ENCODE results near the gene OR6C2. TPM values are rescaled to one million over a fixed set of nuclear protein-coding genes. Genes with fewer than 3 reads are reported as not detected.
A peak's percentile ranks its signal among the peaks of the same experiment; 100 is the strongest.
"Not testable (repeated sequence)": the region's sequence is repeated elsewhere in the genome, so short reads cannot be mapped to it uniquely, and the experiment has no call there.

The OR6C2 gene
- total and polyA plus RNA-seq, 9 donors: not detected

GRCh38 chr12:55420307-55420962 is 23.4 kb upstream of the OR6C2 start:
- DNase-seq: no peak
- Histone ChIP-seq H3K36me3 (ENCODE audit: control insufficient read depth, insufficient read depth, low read length) (no peaks in the 10 kb centered on the region), H3K4me3 (ENCODE audit: low read length) (no peak overlapping the region), H3K4me1 (ENCODE audit: control insufficient read depth, insufficient read depth, low read length) (no peaks in the 10 kb centered on the region), H3K27ac (ENCODE audit: low read length) (no peak overlapping the region), H3K27me3 (ENCODE audit: control insufficient read depth, insufficient read depth, low read length) (no peaks in the 10 kb centered on the region), H3K9me3 (replicated peaks; ENCODE audit: control insufficient read depth, low read depth, low read length) (no peaks in the 10 kb centered on the region)
- 60% methylated on average over 1 of the region's 2 CpGs for WGBS (ENCODE audit: insufficient coverage)

GRCh38 chr12:55425954-55426353 is 17.9 kb upstream of the OR6C2 start, which contains the start of gene OR6C76:
Gene OR6C76, plus strand, starts transcription at chr12:55426254. Its CDS starts 0 bp downstream, at chr12:55426254.
- Histone ChIP-seq H3K36me3 (ENCODE audit: control insufficient read depth, insufficient read depth, low read length) (no peaks in the 10 kb centered on the region), H3K27me3 (ENCODE audit: control insufficient read depth, insufficient read depth, low read length) (no peaks in the 10 kb centered on the region), H3K4me3 (ENCODE audit: low read length) (no peak within 1 kb of the TSS), H3K27ac (ENCODE audit: low read length) (no peak within 1 kb of the TSS), H3K4me1 (ENCODE audit: control insufficient read depth, insufficient read depth, low read length) (no peaks in the 10 kb centered on the region), H3K9me3 (replicated peaks; ENCODE audit: control insufficient read depth, low read depth, low read length) (no peaks in the 10 kb centered on the region)
- no peak for DNase-seq
- WGBS (ENCODE audit: insufficient coverage): 88% methylated on average over 4 of the region's 4 CpGs

GRCh38 chr12:55428331-55429243 is 15.3 kb upstream of the OR6C2 start:
- Histone ChIP-seq H3K27me3 (ENCODE audit: control insufficient read depth, insufficient read depth, low read length) (no peaks in the 10 kb centered on the region), H3K4me1 (ENCODE audit: control insufficient read depth, insufficient read depth, low read length) (no peaks in the 10 kb centered on the region), H3K36me3 (ENCODE audit: control insufficient read depth, insufficient read depth, low read length) (no peaks in the 10 kb centered on the region), H3K4me3 (ENCODE audit: low read length) (no peak overlapping the region), H3K27ac (ENCODE audit: low read length) (no peak overlapping the region), H3K9me3 (replicated peaks; ENCODE audit: control insufficient read depth, low read depth, low read length) (no peaks in the 10 kb centered on the region)
- no peak for DNase-seq
- WGBS (ENCODE audit: insufficient coverage): no CpG with 5 or more reads among the region's 1 CpG

GRCh38 chr12:55441233-55441632 is 2.6 kb upstream of the OR6C2 start:
- not testable (repeated sequence) for H3K27me3 ChIP-seq (ENCODE audit: control insufficient read depth, insufficient read depth, low read length); H3K36me3 ChIP-seq (ENCODE audit: control insufficient read depth, insufficient read depth, low read length); H3K4me1 ChIP-seq (ENCODE audit: control insufficient read depth, insufficient read depth, low read length); DNase-seq; H3K9me3 ChIP-seq (replicated peaks; ENCODE audit: control insufficient read depth, low read depth, low read length); H3K27ac ChIP-seq (ENCODE audit: low read length); H3K4me3 ChIP-seq (ENCODE audit: low read length)
- 100% methylated on average over 1 of the region's 5 CpGs for WGBS (ENCODE audit: insufficient coverage)

DNA sequence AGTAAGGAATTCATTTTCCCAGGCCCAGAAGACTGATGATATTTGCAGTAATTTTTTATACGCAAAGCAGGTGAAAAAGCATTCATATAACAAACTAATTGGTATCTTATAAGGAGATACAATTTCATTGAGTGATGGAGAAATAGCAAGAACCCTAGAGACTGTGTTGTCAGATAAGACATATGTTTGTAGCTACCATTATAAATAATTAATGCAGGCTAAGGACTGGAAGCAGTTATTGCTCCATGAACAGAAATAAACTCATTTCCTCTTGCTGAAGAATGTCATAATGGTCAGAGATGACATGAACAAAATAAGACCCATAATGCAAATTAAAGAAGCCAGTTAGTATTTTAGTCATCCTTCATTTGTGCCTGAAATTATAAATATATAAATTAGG is 1.5 kb downstream of the OR6C2 start:
- no CpG with 5 or more reads among the region's 1 CpG for WGBS (ENCODE audit: insufficient coverage)
- DNase-seq: no peak
- no peaks in the 10 kb centered on the region for H3K9me3 ChIP-seq (replicated peaks; ENCODE audit: control insufficient read depth, low read depth, low read length)
- no peaks in the 10 kb centered on the region for H3K36me3 ChIP-seq (ENCODE audit: control insufficient read depth, insufficient read depth, low read length)
- H3K27ac ChIP-seq (ENCODE audit: low read length): no peak overlapping the region
- H3K4me1 ChIP-seq (ENCODE audit: control insufficient read depth, insufficient read depth, low read length): no peaks in the 10 kb centered on the region
- H3K4me3 ChIP-seq (ENCODE audit: low read length): no peak overlapping the region
- no peaks in the 10 kb centered on the region for H3K27me3 ChIP-seq (ENCODE audit: control insufficient read depth, insufficient read depth, low read length)

GRCh38 chr12:55446326-55446725 is 2.5 kb downstream of the OR6C2 start:
- no peaks in the 10 kb centered on the region for H3K9me3 ChIP-seq (replicated peaks; ENCODE audit: control insufficient read depth, low read depth, low read length)
- no peaks in the 10 kb centered on the region for H3K36me3 ChIP-seq (ENCODE audit: control insufficient read depth, insufficient read depth, low read length)
- no peak overlapping the region for H3K4me3 ChIP-seq (ENCODE audit: low read length)
- no peak overlapping the region for H3K27ac ChIP-seq (ENCODE audit: low read length)
- H3K27me3 ChIP-seq (ENCODE audit: control insufficient read depth, insufficient read depth, low read length): no peaks in the 10 kb centered on the region
- DNase-seq: peak; percentile 1
- WGBS (ENCODE audit: insufficient coverage): 67% methylated on average over 1 of the region's 5 CpGs
- no peaks in the 10 kb centered on the region for H3K4me1 ChIP-seq (ENCODE audit: control insufficient read depth, insufficient read depth, low read length)

GRCh38 chr12:55448825-55449224 is 4.9 kb downstream of the OR6C2 start:
- no peak for DNase-seq
- no peaks in the 10 kb centered on the region for H3K4me1 ChIP-seq (ENCODE audit: control insufficient read depth, insufficient read depth, low read length)
- H3K4me3 ChIP-seq (ENCODE audit: low read length): no peak overlapping the region
- H3K36me3 ChIP-seq (ENCODE audit: control insufficient read depth, insufficient read depth, low read length): no peaks in the 10 kb centered on the region
- H3K27me3 ChIP-seq (ENCODE audit: control insufficient read depth, insufficient read depth, low read length): no peaks in the 10 kb centered on the region
- H3K27ac ChIP-seq (ENCODE audit: low read length): no peak overlapping the region
- no peaks in the 10 kb centered on the region for H3K9me3 ChIP-seq (replicated peaks; ENCODE audit: control insufficient read depth, low read depth, low read length)

DNA sequence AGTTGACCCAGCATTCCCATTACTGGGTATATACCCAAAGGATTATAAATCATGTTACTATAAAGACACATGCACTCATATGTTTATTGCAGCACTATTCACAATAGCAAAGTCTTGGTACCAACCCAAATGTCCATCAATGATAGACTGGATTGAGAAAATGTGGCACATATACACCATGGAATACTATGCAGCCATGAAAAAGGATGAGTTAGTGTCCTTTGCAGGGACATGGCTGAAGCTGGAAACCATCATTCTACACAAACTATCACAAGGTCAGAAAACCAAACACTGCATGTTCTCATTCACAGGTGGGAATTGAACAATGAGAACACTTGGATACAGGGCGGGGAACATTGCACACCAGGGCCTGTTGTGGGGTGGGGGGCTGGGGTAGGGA is 21.1 kb downstream of the OR6C2 start:
- not testable (repeated sequence) for H3K27me3 ChIP-seq (ENCODE audit: control insufficient read depth, insufficient read depth, low read length); DNase-seq; H3K36me3 ChIP-seq (ENCODE audit: control insufficient read depth, insufficient read depth, low read length); H3K9me3 ChIP-seq (replicated peaks; ENCODE audit: control insufficient read depth, low read depth, low read length); H3K4me1 ChIP-seq (ENCODE audit: control insufficient read depth, insufficient read depth, low read length); H3K27ac ChIP-seq (ENCODE audit: low read length); H3K4me3 ChIP-seq (ENCODE audit: low read length)
- WGBS (ENCODE audit: insufficient coverage): 80% methylated on average over 1 of the region's 1 CpG

GRCh38 chr12:55467836-55468235 is 24.0 kb downstream of the OR6C2 start:
- no peaks in the 10 kb centered on the region for H3K36me3 ChIP-seq (ENCODE audit: control insufficient read depth, insufficient read depth, low read length)
- H3K4me3 ChIP-seq (ENCODE audit: low read length): no peak overlapping the region
- H3K4me1 ChIP-seq (ENCODE audit: control insufficient read depth, insufficient read depth, low read length): no peaks in the 10 kb centered on the region
- H3K27me3 ChIP-seq (ENCODE audit: control insufficient read depth, insufficient read depth, low read length): no peaks in the 10 kb centered on the region
- no CpG with 5 or more reads among the region's 2 CpGs for WGBS (ENCODE audit: insufficient coverage)
- no peaks in the 10 kb centered on the region for H3K9me3 ChIP-seq (replicated peaks; ENCODE audit: control insufficient read depth, low read depth, low read length)
- peak; percentile 9 for DNase-seq
- no peak overlapping the region for H3K27ac ChIP-seq (ENCODE audit: low read length)

GRCh38 chr12:55469291-55469690 is 25.4 kb downstream of the OR6C2 start:
- DNase-seq: no peak
- Histone ChIP-seq H3K27ac (ENCODE audit: low read length) (no peak overlapping the region), H3K36me3 (ENCODE audit: control insufficient read depth, insufficient read depth, low read length) (no peaks in the 10 kb centered on the region), H3K27me3 (ENCODE audit: control insufficient read depth, insufficient read depth, low read length) (no peaks in the 10 kb centered on the region), H3K4me3 (ENCODE audit: low read length) (no peak overlapping the region), H3K4me1 (ENCODE audit: control insufficient read depth, insufficient read depth, low read length) (no peaks in the 10 kb centered on the region), H3K9me3 (replicated peaks; ENCODE audit: control insufficient read depth, low read depth, low read length) (no peaks in the 10 kb centered on the region)
- WGBS (ENCODE audit: insufficient coverage): no CpG with 5 or more reads among the region's 2 CpGs

All from muscle of leg (tissue), 11 donors.